T-helper 1 cell treated with Interleukin-12 subunit alpha and Interleukin-12 subunit beta and Interleukin-4 antibody, amounts not matched to agents 30 μg/mL and 1 μg/mL, for 36 hours (primary cell): ENCODE results near the gene VPS13D.

ENCODE experiments used
- H3K27ac Mint-ChIP-seq: one replicate; pipeline ENCODE4 v1.8.0; 2021; ENCODE audit warnings: mild to moderate bottlenecking, mixed read lengths
- H3K27me3 Mint-ChIP-seq: one replicate; pipeline ENCODE4 v1.8.0; 2021; ENCODE audit warnings: low read depth, mixed read lengths
- H3K36me3 Mint-ChIP-seq: one replicate; pipeline ENCODE4 v1.8.0; 2021; ENCODE audit warnings: low read depth, mixed read lengths
- H3K4me1 Mint-ChIP-seq: one replicate; pipeline ENCODE4 v1.8.0; 2021; ENCODE audit warnings: low read depth, mixed read lengths
- H3K4me3 Mint-ChIP-seq: one replicate; pipeline ENCODE4 v1.8.0; 2021; ENCODE audit warnings: mild to moderate bottlenecking, moderate library complexity, mixed read lengths
- H3K9me3 Mint-ChIP-seq: one replicate; pipeline ENCODE4 v1.8.0; 2021; ENCODE audit warnings: mixed read lengths

VPS13D gene

GRCh38 chr1:12279728-12280464, 50.1 kb downstream of the VPS13D start:
- H3K4me1 Mint-ChIP-seq: no peaks in the 10 kb centered on the region
- H3K27ac Mint-ChIP-seq: no peak overlapping the region
- no peak overlapping the region for H3K4me3 Mint-ChIP-seq
- H3K36me3 Mint-ChIP-seq: peaks cover 51% of the 10 kb centered on the region
- no peaks in the 10 kb centered on the region for H3K9me3 Mint-ChIP-seq
- H3K27me3 Mint-ChIP-seq: no peaks in the 10 kb centered on the region

GRCh38 chr1:12282142-12282541, 52.3 kb downstream of the VPS13D start:
- H3K27ac Mint-ChIP-seq: no peak overlapping the region

GRCh38 chr1:12284486-12284885, 54.7 kb downstream of the VPS13D start:
- Mint-ChIP-seq H3K4me3 (no peak overlapping the region), H3K27me3 (no peaks in the 10 kb centered on the region), H3K27ac (no peak overlapping the region), H3K4me1 (peaks cover 11% of the 10 kb centered on the region), H3K9me3 (no peaks in the 10 kb centered on the region), H3K36me3 (peaks cover 36% of the 10 kb centered on the region)

More at GRCh38 chr1:12282142-12282541, 52.3 kb downstream of the VPS13D start:
- H3K9me3 Mint-ChIP-seq: no peaks in the 10 kb centered on the region
- H3K36me3 Mint-ChIP-seq: peaks cover 41% of the 10 kb centered on the region
- peaks cover 4% of the 10 kb centered on the region for H3K4me1 Mint-ChIP-seq
- H3K27me3 Mint-ChIP-seq: no peaks in the 10 kb centered on the region
- H3K4me3 Mint-ChIP-seq: no peak overlapping the region

- H3K4me3 Mint-ChIP-seq: no peak overlapping the region
- peaks cover 11% of the 10 kb centered on the region for H3K4me1 Mint-ChIP-seq
- H3K27me3 Mint-ChIP-seq: no peaks in the 10 kb centered on the region
- H3K36me3 Mint-ChIP-seq: peaks cover 36% of the 10 kb centered on the region
- no peaks in the 10 kb centered on the region for H3K9me3 Mint-ChIP-seq
- no peak overlapping the region for H3K27ac Mint-ChIP-seq
These were observed 55.8 kb downstream of the VPS13D start for GRCh38 chr1:12285496-12286143.

GRCh38 chr1:12287869-12288268, 58.0 kb downstream of the VPS13D start:
- H3K27me3 Mint-ChIP-seq: no peaks in the 10 kb centered on the region
- H3K4me3 Mint-ChIP-seq: no peak overlapping the region
- H3K36me3 Mint-ChIP-seq: peaks cover 33% of the 10 kb centered on the region
- peaks cover 11% of the 10 kb centered on the region for H3K4me1 Mint-ChIP-seq
- no peaks in the 10 kb centered on the region for H3K9me3 Mint-ChIP-seq
- H3K27ac Mint-ChIP-seq: no peak overlapping the region

GRCh38 chr1:12290828-12291227, 61.0 kb downstream of the VPS13D start:
- Mint-ChIP-seq H3K36me3 (peaks cover 37% of the 10 kb centered on the region), H3K27ac (no peak overlapping the region), H3K4me1 (peaks cover 15% of the 10 kb centered on the region), H3K4me3 (no peak overlapping the region), H3K9me3 (no peaks in the 10 kb centered on the region), H3K27me3 (no peaks in the 10 kb centered on the region)

GRCh38 chr1:12293416-12293815, 63.6 kb downstream of the VPS13D start:
- H3K27ac Mint-ChIP-seq: no peak overlapping the region
- no peaks in the 10 kb centered on the region for H3K27me3 Mint-ChIP-seq
- H3K9me3 Mint-ChIP-seq: no peaks in the 10 kb centered on the region
- H3K36me3 Mint-ChIP-seq: peaks cover 33% of the 10 kb centered on the region
- peaks cover 14% of the 10 kb centered on the region for H3K4me1 Mint-ChIP-seq
- no peak overlapping the region for H3K4me3 Mint-ChIP-seq

- Mint-ChIP-seq H3K27me3 (no peaks in the 10 kb centered on the region), H3K4me1 (peaks cover 14% of the 10 kb centered on the region), H3K36me3 (peaks cover 30% of the 10 kb centered on the region)
These were observed 64.2 kb downstream of the VPS13D start for GRCh38 chr1:12294076-12294475.

GRCh38 chr1:12296016-12296415, 66.2 kb downstream of the VPS13D start:
- peak overlapping the region; percentile 27 for H3K4me3 Mint-ChIP-seq
- H3K9me3 Mint-ChIP-seq: no peaks in the 10 kb centered on the region
- peak overlapping the region; percentile 50 for H3K27ac Mint-ChIP-seq

More at GRCh38 chr1:12294076-12294475, 64.2 kb downstream of the VPS13D start:
- H3K9me3 Mint-ChIP-seq: no peaks in the 10 kb centered on the region
- no peak overlapping the region for H3K27ac Mint-ChIP-seq
- no peak overlapping the region for H3K4me3 Mint-ChIP-seq

GRCh38 chr1:12296623-12297022, 66.8 kb downstream of the VPS13D start:
- peak overlapping the region; percentile 47 for H3K4me3 Mint-ChIP-seq
- no peaks in the 10 kb centered on the region for H3K27me3 Mint-ChIP-seq
- H3K4me1 Mint-ChIP-seq: peaks cover 18% of the 10 kb centered on the region
- peak overlapping the region; percentile 75 for H3K27ac Mint-ChIP-seq
- no peaks in the 10 kb centered on the region for H3K9me3 Mint-ChIP-seq
- peaks cover 36% of the 10 kb centered on the region for H3K36me3 Mint-ChIP-seq

More at GRCh38 chr1:12296016-12296415, 66.2 kb downstream of the VPS13D start:
- H3K4me1 Mint-ChIP-seq: peaks cover 16% of the 10 kb centered on the region
- peaks cover 33% of the 10 kb centered on the region for H3K36me3 Mint-ChIP-seq
- no peaks in the 10 kb centered on the region for H3K27me3 Mint-ChIP-seq

- no peak overlapping the region for H3K4me3 Mint-ChIP-seq
- no peaks in the 10 kb centered on the region for H3K9me3 Mint-ChIP-seq
- H3K36me3 Mint-ChIP-seq: peaks cover 33% of the 10 kb centered on the region
- no peak overlapping the region for H3K27ac Mint-ChIP-seq
- H3K27me3 Mint-ChIP-seq: no peaks in the 10 kb centered on the region
- peaks cover 17% of the 10 kb centered on the region for H3K4me1 Mint-ChIP-seq
These were observed 70.9 kb downstream of the VPS13D start for GRCh38 chr1:12300706-12301105.

GRCh38 chr1:12301518-12302237, 71.8 kb downstream of the VPS13D start:
- no peaks in the 10 kb centered on the region for H3K27me3 Mint-ChIP-seq
- H3K27ac Mint-ChIP-seq: no peak overlapping the region
- H3K4me1 Mint-ChIP-seq: peaks cover 8% of the 10 kb centered on the region
- no peaks in the 10 kb centered on the region for H3K9me3 Mint-ChIP-seq
- no peak overlapping the region for H3K4me3 Mint-ChIP-seq
- peaks cover 32% of the 10 kb centered on the region for H3K36me3 Mint-ChIP-seq

- Mint-ChIP-seq H3K36me3 (peaks cover 41% of the 10 kb centered on the region), H3K27ac (no peak overlapping the region), H3K4me1 (peaks cover 5% of the 10 kb centered on the region), H3K27me3 (no peaks in the 10 kb centered on the region), H3K4me3 (no peak overlapping the region), H3K9me3 (no peaks in the 10 kb centered on the region)
These were observed 73.1 kb downstream of the VPS13D start for GRCh38 chr1:12302798-12303447.

- Mint-ChIP-seq H3K36me3 (peaks cover 48% of the 10 kb centered on the region), H3K27me3 (no peaks in the 10 kb centered on the region), H3K4me1 (peaks cover 5% of the 10 kb centered on the region), H3K9me3 (no peaks in the 10 kb centered on the region), H3K4me3 (no peak overlapping the region), H3K27ac (no peak overlapping the region)
These were observed 75.5 kb downstream of the VPS13D start for GRCh38 chr1:12305377-12305776.
